NOMO-1 (cell line): ENCODE results near the gene TPCN1.
A peak's percentile ranks its signal among the peaks of the same experiment; 100 is the strongest.

ENCODE experiments used
- DNase-seq, 2 experiments: peaks; one replicate each; lab custom pipeline; 2025; ENCODE audit not compliant: unreplicated experiment in 2 of 2; lab: John Stamatoyannopoulos, UW

The TPCN1 gene

GRCh38 chr12:113332688-113333417 lies 111.6 kb downstream of the TPCN1 start:
- DNase-seq: no peak

GRCh38 chr12:113333418-113333750 lies 112.1 kb downstream of the TPCN1 start:
- no peak for DNase-seq

- DNase-seq: peak; percentile 67 to 73
Measured at GRCh38 chr12:113333877-113334785, 112.9 kb downstream of the TPCN1 start.

- DNase-seq: peak; percentile 57 to 82
Measured at GRCh38 chr12:113334786-113335539, 113.7 kb downstream of the TPCN1 start, which contains the start of gene SLC8B1. Gene SLC8B1 (minus strand): TSS chr12:113335109. CDS start chr12:113332878, 2,231 bp downstream.

GRCh38 chr12:113339540-113339939 lies 118.3 kb downstream of the TPCN1 start:
- DNase-seq: no peak

GRCh38 chr12:113340061-113340460 lies 118.8 kb downstream of the TPCN1 start:
- DNase-seq: no peak

GRCh38 chr12:113341535-113341934 lies 120.3 kb downstream of the TPCN1 start:
- DNase-seq: peak in 1 of 2 experiments; percentile 26

GRCh38 chr12:113345318-113345717 lies 124.1 kb downstream of the TPCN1 start:
- DNase-seq: no peak

GRCh38 chr12:113346353-113346752 lies 125.1 kb downstream of the TPCN1 start:
- DNase-seq: no peak

GRCh38 chr12:113347107-113347506 lies 125.8 kb downstream of the TPCN1 start:
- DNase-seq: no peak

GRCh38 chr12:113347892-113348291 lies 126.6 kb downstream of the TPCN1 start:
- no peak for DNase-seq
